ENCODE measurements around the gene ATF6. TPM values are rescaled to one million over a fixed set of nuclear protein-coding genes. Genes with fewer than 3 reads are reported as not detected.

The ATF6 gene
- total RNA-seq, 1 donor from 2014 or later, result 23.9 TPM

- Mint-ChIP-seq H3K27ac (no peak overlapping the region), H3K27me3 (ENCODE audit: insufficient read depth) (no peaks in the 10 kb centered on the region), H3K36me3 (ENCODE audit: low read depth) (peaks cover 2% of the 10 kb centered on the region), H3K9me3 (no peaks in the 10 kb centered on the region), H3K4me3 (no peak overlapping the region), H3K4me1 (ENCODE audit: low read depth) (peaks cover 21% of the 10 kb centered on the region)
- intact Hi-C loops (cut with micrococcal nuclease), result no loop called here
- no peak for DNase-seq (ENCODE audit: low spot score)
Measured at GRCh38 chr1:161772397-161772796, 6.3 kb downstream of the ATF6 start.

- Mint-ChIP-seq H3K27ac (no peak overlapping the region), H3K36me3 (ENCODE audit: low read depth) (peaks cover 2% of the 10 kb centered on the region), H3K4me3 (no peak overlapping the region), H3K27me3 (ENCODE audit: insufficient read depth) (no peaks in the 10 kb centered on the region), H3K9me3 (no peaks in the 10 kb centered on the region), H3K4me1 (ENCODE audit: low read depth) (peaks cover 15% of the 10 kb centered on the region)
- intact Hi-C loops (cut with micrococcal nuclease), result no loop called here
- no peak for DNase-seq (ENCODE audit: low spot score)
Measured at GRCh38 chr1:161773791-161774190, 7.7 kb downstream of the ATF6 start.

GRCh38 chr1:161777261-161777660 is 11.1 kb downstream of the ATF6 start:
- Mint-ChIP-seq H3K27me3 (ENCODE audit: insufficient read depth) (no peaks in the 10 kb centered on the region), H3K27ac (no peak overlapping the region), H3K4me1 (ENCODE audit: low read depth) (peaks cover 7% of the 10 kb centered on the region), H3K36me3 (ENCODE audit: low read depth) (peaks cover 4% of the 10 kb centered on the region), H3K9me3 (no peaks in the 10 kb centered on the region), H3K4me3 (no peak overlapping the region)
- intact Hi-C loops (cut with micrococcal nuclease), result no loop called here
- DNase-seq (ENCODE audit: low spot score), result no peak

GRCh38 chr1:161778522-161778921 is 12.4 kb downstream of the ATF6 start:
- Mint-ChIP-seq H3K9me3 (no peaks in the 10 kb centered on the region), H3K27ac (no peak overlapping the region), H3K4me3 (no peak overlapping the region), H3K4me1 (ENCODE audit: low read depth) (peaks cover 6% of the 10 kb centered on the region), H3K27me3 (ENCODE audit: insufficient read depth) (no peaks in the 10 kb centered on the region), H3K36me3 (ENCODE audit: low read depth) (peaks cover 12% of the 10 kb centered on the region)
- DNase-seq (ENCODE audit: low spot score), result no peak
- intact Hi-C loops (cut with micrococcal nuclease), result no loop called here

GRCh38 chr1:161779393-161779792 is 13.3 kb downstream of the ATF6 start:
- no peak overlapping the region for H3K27ac Mint-ChIP-seq
- intact Hi-C loops (cut with micrococcal nuclease), result no loop called here

GRCh38 chr1:161781995-161782394 is 15.9 kb downstream of the ATF6 start:
- Mint-ChIP-seq H3K27ac (no peak overlapping the region), H3K9me3 (no peaks in the 10 kb centered on the region), H3K4me3 (no peak overlapping the region), H3K27me3 (ENCODE audit: insufficient read depth) (no peaks in the 10 kb centered on the region), H3K36me3 (ENCODE audit: low read depth) (peaks cover 30% of the 10 kb centered on the region), H3K4me1 (ENCODE audit: low read depth) (peaks cover 4% of the 10 kb centered on the region)
- DNase-seq (ENCODE audit: low spot score), result no peak
- intact Hi-C loops (cut with micrococcal nuclease), result no loop called here

More at GRCh38 chr1:161779393-161779792, 13.3 kb downstream of the ATF6 start:
- H3K4me3 Mint-ChIP-seq, result no peak overlapping the region
- no peak for DNase-seq (ENCODE audit: low spot score)
- peaks cover 4% of the 10 kb centered on the region for H3K4me1 Mint-ChIP-seq (ENCODE audit: low read depth)
- no peaks in the 10 kb centered on the region for H3K9me3 Mint-ChIP-seq
- H3K27me3 Mint-ChIP-seq (ENCODE audit: insufficient read depth), result no peaks in the 10 kb centered on the region
- peaks cover 17% of the 10 kb centered on the region for H3K36me3 Mint-ChIP-seq (ENCODE audit: low read depth)

GRCh38 chr1:161782886-161783285 is 16.8 kb downstream of the ATF6 start:
- Mint-ChIP-seq H3K9me3 (no peaks in the 10 kb centered on the region), H3K36me3 (ENCODE audit: low read depth) (peaks cover 34% of the 10 kb centered on the region), H3K27ac (no peak overlapping the region), H3K4me1 (ENCODE audit: low read depth) (peaks cover 4% of the 10 kb centered on the region), H3K4me3 (no peak overlapping the region), H3K27me3 (ENCODE audit: insufficient read depth) (no peaks in the 10 kb centered on the region)
- no peak for DNase-seq (ENCODE audit: low spot score)
- intact Hi-C loops (cut with micrococcal nuclease), result no loop called here

- Mint-ChIP-seq H3K9me3 (no peaks in the 10 kb centered on the region), H3K27ac (no peak overlapping the region), H3K4me1 (ENCODE audit: low read depth) (peaks cover 4% of the 10 kb centered on the region), H3K4me3 (no peak overlapping the region), H3K27me3 (ENCODE audit: insufficient read depth) (no peaks in the 10 kb centered on the region), H3K36me3 (ENCODE audit: low read depth) (peaks cover 35% of the 10 kb centered on the region)
- intact Hi-C loops (cut with micrococcal nuclease), result loop anchor here (1.0 kb wide), 1 partner anchor 31 kb away; no protein-coding TSS in a partner anchor
- DNase-seq (ENCODE audit: low spot score), result no peak
Measured at GRCh38 chr1:161784968-161785367, 18.8 kb downstream of the ATF6 start.

- Mint-ChIP-seq H3K9me3 (no peaks in the 10 kb centered on the region), H3K4me1 (ENCODE audit: low read depth) (peaks cover 18% of the 10 kb centered on the region), H3K36me3 (ENCODE audit: low read depth) (peaks cover 43% of the 10 kb centered on the region), H3K4me3 (no peak overlapping the region), H3K27me3 (ENCODE audit: insufficient read depth) (no peaks in the 10 kb centered on the region), H3K27ac (no peak overlapping the region)
- no peak for DNase-seq (ENCODE audit: low spot score)
- intact Hi-C loops (cut with micrococcal nuclease), result no loop called here
Measured at GRCh38 chr1:161787355-161787754, 21.2 kb downstream of the ATF6 start.

GRCh38 chr1:161790587-161791317 is 24.6 kb downstream of the ATF6 start:
- peaks cover 22% of the 10 kb centered on the region for H3K4me1 Mint-ChIP-seq (ENCODE audit: low read depth)
- peaks cover 44% of the 10 kb centered on the region for H3K36me3 Mint-ChIP-seq (ENCODE audit: low read depth)
- no peaks in the 10 kb centered on the region for H3K9me3 Mint-ChIP-seq
- no peak overlapping the region for H3K4me3 Mint-ChIP-seq
- no peak overlapping the region for H3K27ac Mint-ChIP-seq
- no peak for DNase-seq (ENCODE audit: low spot score)
- intact Hi-C loops (cut with micrococcal nuclease), result loop anchor here (5.0 kb wide), 1 partner anchor 602 kb away; no protein-coding TSS in a partner anchor
- H3K27me3 Mint-ChIP-seq (ENCODE audit: insufficient read depth), result no peaks in the 10 kb centered on the region

- intact Hi-C loops (cut with micrococcal nuclease), result loop anchor here (1.0 to 5.0 kb wide), 7 partner anchors 26 to 600 kb away; partner anchors contain the start of gene ATF6
- Mint-ChIP-seq H3K36me3 (ENCODE audit: low read depth) (peaks cover 41% of the 10 kb centered on the region), H3K27ac (no peak overlapping the region), H3K4me1 (ENCODE audit: low read depth) (peaks cover 22% of the 10 kb centered on the region), H3K27me3 (ENCODE audit: insufficient read depth) (no peaks in the 10 kb centered on the region), H3K9me3 (no peaks in the 10 kb centered on the region), H3K4me3 (no peak overlapping the region)
- DNase-seq (ENCODE audit: low spot score), result no peak
Measured at GRCh38 chr1:161791904-161792655, 26.0 kb downstream of the ATF6 start.

GRCh38 chr1:161792740-161793139 is 26.6 kb downstream of the ATF6 start:
- H3K27ac Mint-ChIP-seq, result no peak overlapping the region

GRCh38 chr1:161799792-161800191 is 33.7 kb downstream of the ATF6 start:
- Mint-ChIP-seq H3K27me3 (ENCODE audit: insufficient read depth) (no peaks in the 10 kb centered on the region), H3K4me1 (ENCODE audit: low read depth) (no peaks in the 10 kb centered on the region), H3K27ac (no peak overlapping the region), H3K4me3 (no peak overlapping the region), H3K36me3 (ENCODE audit: low read depth) (peaks cover 38% of the 10 kb centered on the region), H3K9me3 (no peaks in the 10 kb centered on the region)
- intact Hi-C loops (cut with micrococcal nuclease), result no loop called here
- no peak for DNase-seq (ENCODE audit: low spot score)

More at GRCh38 chr1:161792740-161793139, 26.6 kb downstream of the ATF6 start:
- no peaks in the 10 kb centered on the region for H3K9me3 Mint-ChIP-seq
- no peaks in the 10 kb centered on the region for H3K27me3 Mint-ChIP-seq (ENCODE audit: insufficient read depth)
- intact Hi-C loops (cut with micrococcal nuclease), result loop anchor here (1.0 to 5.0 kb wide), 7 partner anchors 26 to 600 kb away; partner anchors contain the start of gene ATF6
- no peak for DNase-seq (ENCODE audit: low spot score)
- H3K4me1 Mint-ChIP-seq (ENCODE audit: low read depth), result peaks cover 22% of the 10 kb centered on the region
- H3K4me3 Mint-ChIP-seq, result no peak overlapping the region
- H3K36me3 Mint-ChIP-seq (ENCODE audit: low read depth), result peaks cover 44% of the 10 kb centered on the region

Measured in activated T-helper 1 cell treated with anti-CD3 and anti-CD28 coated beads, Interleukin-12 subunit alpha, Interleukin-12 subunit beta, Interleukin-2, Interleukin-4 antibody, amounts not matched to agents 30 ng/mL and 10 ng/mL and 1 ng/mL, durations not matched to agents 14 hours and 24 hours and 36 hours (primary cell).